Measurements from ENCODE around the gene TMEM41A. TPM values are rescaled to one million over a fixed set of nuclear protein-coding genes. Genes with fewer than 3 reads are reported as not detected.

Gene TMEM41A
- 9.2 and 10.8 TPM in 2 replicates for total RNA-seq (2014; rRNA removed; shearing (Covaris generic))
- polyA plus RNA-seq (2015; cell fraction: cytosol; rRNA removed), result 18.9 and 20.7 TPM in 2 replicates
- 9.9 and 14.5 TPM in 2 replicates for polyA plus RNA-seq (2015; cell fraction: nucleus; rRNA removed)

- in situ Hi-C loops (cut with HindIII; ENCODE audit: low pct_unique_long_range_greater_than_20kb, low sequenced_read_pairs), result no loop called here
- DNase-seq (ENCODE audit: low read depth, low spot score), result peak; percentile 87
These were observed at the start of gene TMEM41A for GRCh38 chr3:185498503-185499396. Gene TMEM41A, minus strand, starts transcription at chr3:185499035. Its CDS starts 74 bp downstream, at chr3:185498961.

- no peak for DNase-seq (ENCODE audit: low read depth, low spot score)
- in situ Hi-C loops (cut with HindIII; ENCODE audit: low pct_unique_long_range_greater_than_20kb, low sequenced_read_pairs), result no loop called here
These were observed 41.9 kb upstream of the TMEM41A start for GRCh38 chr3:185540695-185541094.

- DNase-seq (ENCODE audit: low read depth, low spot score), result no peak
- in situ Hi-C loops (cut with HindIII; ENCODE audit: low pct_unique_long_range_greater_than_20kb, low sequenced_read_pairs), result no loop called here
These were observed 41.1 kb upstream of the TMEM41A start for GRCh38 chr3:185539934-185540333.

- DNase-seq (ENCODE audit: low read depth, low spot score), result peak; percentile 30
- in situ Hi-C loops (cut with HindIII; ENCODE audit: low pct_unique_long_range_greater_than_20kb, low sequenced_read_pairs), result no loop called here
These were observed 38.6 kb upstream of the TMEM41A start for GRCh38 chr3:185537369-185537970.

GRCh38 chr3:185534511-185534910 is 35.7 kb upstream of the TMEM41A start:
- in situ Hi-C loops (cut with HindIII; ENCODE audit: low pct_unique_long_range_greater_than_20kb, low sequenced_read_pairs), result no loop called here
- DNase-seq (ENCODE audit: low read depth, low spot score), result no peak

GRCh38 chr3:185532901-185533300 is 34.1 kb upstream of the TMEM41A start:
- in situ Hi-C loops (cut with HindIII; ENCODE audit: low pct_unique_long_range_greater_than_20kb, low sequenced_read_pairs), result no loop called here
- DNase-seq (ENCODE audit: low read depth, low spot score), result peak; percentile 91

- no peak for DNase-seq (ENCODE audit: low read depth, low spot score)
- in situ Hi-C loops (cut with HindIII; ENCODE audit: low pct_unique_long_range_greater_than_20kb, low sequenced_read_pairs), result no loop called here
These were observed 32.0 kb upstream of the TMEM41A start for GRCh38 chr3:185530856-185531255.

- in situ Hi-C loops (cut with HindIII; ENCODE audit: low pct_unique_long_range_greater_than_20kb, low sequenced_read_pairs), result no loop called here
- no peak for DNase-seq (ENCODE audit: low read depth, low spot score)
These were observed 29.7 kb upstream of the TMEM41A start for GRCh38 chr3:185528532-185528931.

GRCh38 chr3:185527364-185527763 is 28.5 kb upstream of the TMEM41A start:
- no peak for DNase-seq (ENCODE audit: low read depth, low spot score)
- in situ Hi-C loops (cut with HindIII; ENCODE audit: low pct_unique_long_range_greater_than_20kb, low sequenced_read_pairs), result no loop called here

- no peak for DNase-seq (ENCODE audit: low read depth, low spot score)
- in situ Hi-C loops (cut with HindIII; ENCODE audit: low pct_unique_long_range_greater_than_20kb, low sequenced_read_pairs), result no loop called here
These were observed 27.6 kb upstream of the TMEM41A start for GRCh38 chr3:185526349-185526951.

GRCh38 chr3:185521349-185522138 is 22.7 kb upstream of the TMEM41A start:
- no peak for DNase-seq (ENCODE audit: low read depth, low spot score)
- in situ Hi-C loops (cut with HindIII; ENCODE audit: low pct_unique_long_range_greater_than_20kb, low sequenced_read_pairs), result no loop called here

- DNase-seq (ENCODE audit: low read depth, low spot score), result no peak
- in situ Hi-C loops (cut with HindIII; ENCODE audit: low pct_unique_long_range_greater_than_20kb, low sequenced_read_pairs), result no loop called here
These were observed 20.2 kb upstream of the TMEM41A start for GRCh38 chr3:185519021-185519420.

GRCh38 chr3:185517387-185518130 is 18.7 kb upstream of the TMEM41A start:
- in situ Hi-C loops (cut with HindIII; ENCODE audit: low pct_unique_long_range_greater_than_20kb, low sequenced_read_pairs), result no loop called here

GRCh38 chr3:185511711-185512110 is 12.9 kb upstream of the TMEM41A start:
- in situ Hi-C loops (cut with HindIII; ENCODE audit: low pct_unique_long_range_greater_than_20kb, low sequenced_read_pairs), result no loop called here
- no peak for DNase-seq (ENCODE audit: low read depth, low spot score)

More at GRCh38 chr3:185517387-185518130, 18.7 kb upstream of the TMEM41A start:
- no peak for DNase-seq (ENCODE audit: low read depth, low spot score)

GRCh38 chr3:185508335-185508991 is 9.6 kb upstream of the TMEM41A start:
- DNase-seq (ENCODE audit: low read depth, low spot score), result no peak
- in situ Hi-C loops (cut with HindIII; ENCODE audit: low pct_unique_long_range_greater_than_20kb, low sequenced_read_pairs), result no loop called here

GRCh38 chr3:185507883-185508282 is 9.0 kb upstream of the TMEM41A start:
- no peak for DNase-seq (ENCODE audit: low read depth, low spot score)
- in situ Hi-C loops (cut with HindIII; ENCODE audit: low pct_unique_long_range_greater_than_20kb, low sequenced_read_pairs), result no loop called here
